Activated CD8-positive, alpha-beta memory T cell treated with anti-CD3 and anti-CD28 coated beads for 36 hours (primary cell): ENCODE data around the gene AP1M1. TPM values are rescaled to one million over a fixed set of nuclear protein-coding genes. Genes with fewer than 3 reads are reported as not detected.

Source experiments
- total RNA-seq, 2 experiments: library from RNA; stranded (reverse); gene quantifications; one replicate each; pipeline ENCODE4 v1.2.3, GENCODE V29; 2021

The AP1M1 gene
- total RNA-seq, 2 experiments from 2014 or later, result 107 to 109 TPM

Other genes starting within 250 kb of the AP1M1 start
- not detected for gene OR10H4, start 248.9 kb upstream of the AP1M1 start, total RNA-seq
- 100 to 1,000 TPM; 327 to 328 TPM for gene TPM4, start 121.4 kb upstream of the AP1M1 start, total RNA-seq
- 100 to 1,000 TPM; 226 to 255 TPM for gene RAB8A, start 86.0 kb upstream of the AP1M1 start, total RNA-seq
- gene HSH2D, start 54.2 kb upstream of the AP1M1 start, total RNA-seq, result 10 to 100 TPM; 11.8 to 13.6 TPM
- gene CIB3, start 24.4 kb upstream of the AP1M1 start, total RNA-seq, result not detected
- gene FAM32A, start 12.5 kb upstream of the AP1M1 start, total RNA-seq, result 10 to 100 TPM; 62.8 to 63.3 TPM
- gene KLF2, start 126.9 kb downstream of the AP1M1 start, total RNA-seq, result under 1 TPM; 0.46 to 0.84 TPM